Vagina (tissue), 2 donors: ENCODE results near the gene SUN1. TPM values are rescaled to one million over a fixed set of nuclear protein-coding genes. Genes with fewer than 3 reads are reported as not detected.
"Not testable (repeated sequence)": the region's sequence is repeated elsewhere in the genome, so short reads cannot be mapped to it uniquely, and the experiment has no call there.

Experiments used
- DNase-seq, 2 donors: peaks; one replicate each; pipeline ENCODE4 v3.0.0-alpha.2; 2017; ENCODE audit errors: extremely low spot score in 2 of 2
- H3K27ac ChIP-seq: fragments of 200-600 bp; sonication (generic); one replicate; pipeline ENCODE4 v1.5.1; 2019
- H3K27me3 ChIP-seq: fragments of 200-600 bp; sonication (generic); one replicate; pipeline ENCODE4 v1.5.1; 2019
- H3K36me3 ChIP-seq, 2 donors: fragments of 200-600 bp; sonication (generic); one replicate each; pipeline ENCODE4 v1.5.1; 2017 to 2019
- H3K4me1 ChIP-seq: fragments of 200-600 bp; sonication (generic); one replicate; pipeline ENCODE4 v1.5.1; 2019
- H3K4me3 ChIP-seq, 2 donors: fragments of 200-600 bp; sonication (generic); 1 replicate in 1 of 2; 2 replicates in 1 of 2; pipeline ENCODE4 v1.5.1; 2016 to 2019
- H3K9me3 ChIP-seq: fragments of 200-600 bp; sonication (generic); one replicate; pipeline ENCODE4 v1.5.1; 2019
- POLR2A ChIP-seq, 2 donors: fragments of 450-650 bp; IDR thresholded peaks; one replicate each; pipeline ENCODE4 v1.6.1; 2017; ENCODE audit warnings: antibody characterized with exemption in 2 of 2, mild to moderate bottlenecking in 2 of 2, moderate library complexity in 2 of 2
- POLR2AphosphoS5 ChIP-seq, 2 donors: sonication (generic); formaldehyde crosslinking; IDR thresholded peaks; one replicate each; pipeline ENCODE4 v1.9.0; 2017; ENCODE audit warnings: antibody characterized with exemption in 2 of 2, mild to moderate bottlenecking in 2 of 2, low read depth in 1 of 2; ENCODE audit not compliant: insufficient read depth in 1 of 2
- intact Hi-C: fragments of 100-400 bp; cut with DNase I; formaldehyde crosslinking; loops from one replicate; pipeline ENCODE4 v1.15.1; 2023
- total RNA-seq: library from RNA; depleted of rRNA; stranded (reverse); fragments of >200 nt; gene quantifications from one replicate; pipeline ENCODE4 v1.2.3, GENCODE V29; 2016
- TF ChIP-seq, protein P1 (sequence below), 3 experiments: fragments of 450-650 bp in 2 of 3; fragments of 200-600 bp in 1 of 3; sonication (generic) in 1 of 3; IDR thresholded peaks; one replicate each; pipeline ENCODE4 v1.5.1; 2017 to 2019; ENCODE audit warnings: antibody characterized with exemption in 3 of 3, mild to moderate bottlenecking in 2 of 3, moderate library complexity in 2 of 3

The SUN1 gene
- total RNA-seq, 1 donor from 2014 or later: 170 TPM

DNA sequence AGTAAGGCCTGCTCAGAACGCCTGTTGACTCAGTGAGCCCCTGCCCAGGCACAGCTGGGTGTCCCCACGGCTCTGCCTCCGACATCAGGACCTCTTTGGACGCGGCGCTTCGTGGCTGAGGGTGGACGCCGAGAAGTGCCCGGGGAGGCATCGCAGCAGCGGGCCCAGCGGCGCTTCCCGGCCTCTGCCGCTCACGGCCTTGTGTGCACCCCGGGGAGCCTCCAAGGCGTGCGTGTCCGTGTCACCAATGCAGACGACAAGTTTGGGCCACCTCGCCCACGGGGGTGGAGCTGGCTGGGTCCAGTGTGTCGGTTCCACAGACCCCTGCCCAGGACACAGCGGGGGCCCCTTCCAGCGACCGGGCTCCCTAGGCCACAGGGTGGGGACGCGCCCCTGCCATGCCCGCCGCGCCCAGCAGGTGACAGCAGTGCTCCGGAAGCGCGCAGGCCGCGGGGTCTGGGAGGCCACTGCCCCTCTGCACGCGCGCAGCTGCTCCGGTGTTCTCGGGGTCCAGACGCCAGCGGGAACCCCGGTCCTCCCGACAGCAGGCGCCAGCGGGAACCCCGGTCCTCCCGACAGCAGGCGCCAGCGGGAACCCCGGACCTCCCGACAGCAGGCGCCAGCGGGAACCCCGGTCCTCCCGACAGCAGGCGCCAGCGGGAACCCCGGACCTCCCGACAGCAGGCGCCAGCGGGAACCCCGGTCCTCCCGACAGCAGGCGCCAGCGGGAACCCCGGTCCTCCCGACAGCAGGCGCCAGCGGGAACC lies 76.5 kb downstream of the SUN1 start:
- DNase-seq, H3K27ac ChIP-seq, H3K27me3 ChIP-seq, intact Hi-C loops, H3K9me3 ChIP-seq, H3K36me3 ChIP-seq: not testable (repeated sequence)
- peak overlapping the region; percentile 24 to 29 for H3K4me3 ChIP-seq
- TF ChIP-seq, protein P1, sequence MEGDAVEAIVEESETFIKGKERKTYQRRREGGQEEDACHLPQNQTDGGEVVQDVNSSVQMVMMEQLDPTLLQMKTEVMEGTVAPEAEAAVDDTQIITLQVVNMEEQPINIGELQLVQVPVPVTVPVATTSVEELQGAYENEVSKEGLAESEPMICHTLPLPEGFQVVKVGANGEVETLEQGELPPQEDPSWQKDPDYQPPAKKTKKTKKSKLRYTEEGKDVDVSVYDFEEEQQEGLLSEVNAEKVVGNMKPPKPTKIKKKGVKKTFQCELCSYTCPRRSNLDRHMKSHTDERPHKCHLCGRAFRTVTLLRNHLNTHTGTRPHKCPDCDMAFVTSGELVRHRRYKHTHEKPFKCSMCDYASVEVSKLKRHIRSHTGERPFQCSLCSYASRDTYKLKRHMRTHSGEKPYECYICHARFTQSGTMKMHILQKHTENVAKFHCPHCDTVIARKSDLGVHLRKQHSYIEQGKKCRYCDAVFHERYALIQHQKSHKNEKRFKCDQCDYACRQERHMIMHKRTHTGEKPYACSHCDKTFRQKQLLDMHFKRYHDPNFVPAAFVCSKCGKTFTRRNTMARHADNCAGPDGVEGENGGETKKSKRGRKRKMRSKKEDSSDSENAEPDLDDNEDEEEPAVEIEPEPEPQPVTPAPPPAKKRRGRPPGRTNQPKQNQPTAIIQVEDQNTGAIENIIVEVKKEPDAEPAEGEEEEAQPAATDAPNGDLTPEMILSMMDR (IDR thresholded peaks at IDR 0.05): peak; percentile 30 to 69 (median 69)
- peaks cover 15% of the 10 kb centered on the region for H3K4me1 ChIP-seq

DNA sequence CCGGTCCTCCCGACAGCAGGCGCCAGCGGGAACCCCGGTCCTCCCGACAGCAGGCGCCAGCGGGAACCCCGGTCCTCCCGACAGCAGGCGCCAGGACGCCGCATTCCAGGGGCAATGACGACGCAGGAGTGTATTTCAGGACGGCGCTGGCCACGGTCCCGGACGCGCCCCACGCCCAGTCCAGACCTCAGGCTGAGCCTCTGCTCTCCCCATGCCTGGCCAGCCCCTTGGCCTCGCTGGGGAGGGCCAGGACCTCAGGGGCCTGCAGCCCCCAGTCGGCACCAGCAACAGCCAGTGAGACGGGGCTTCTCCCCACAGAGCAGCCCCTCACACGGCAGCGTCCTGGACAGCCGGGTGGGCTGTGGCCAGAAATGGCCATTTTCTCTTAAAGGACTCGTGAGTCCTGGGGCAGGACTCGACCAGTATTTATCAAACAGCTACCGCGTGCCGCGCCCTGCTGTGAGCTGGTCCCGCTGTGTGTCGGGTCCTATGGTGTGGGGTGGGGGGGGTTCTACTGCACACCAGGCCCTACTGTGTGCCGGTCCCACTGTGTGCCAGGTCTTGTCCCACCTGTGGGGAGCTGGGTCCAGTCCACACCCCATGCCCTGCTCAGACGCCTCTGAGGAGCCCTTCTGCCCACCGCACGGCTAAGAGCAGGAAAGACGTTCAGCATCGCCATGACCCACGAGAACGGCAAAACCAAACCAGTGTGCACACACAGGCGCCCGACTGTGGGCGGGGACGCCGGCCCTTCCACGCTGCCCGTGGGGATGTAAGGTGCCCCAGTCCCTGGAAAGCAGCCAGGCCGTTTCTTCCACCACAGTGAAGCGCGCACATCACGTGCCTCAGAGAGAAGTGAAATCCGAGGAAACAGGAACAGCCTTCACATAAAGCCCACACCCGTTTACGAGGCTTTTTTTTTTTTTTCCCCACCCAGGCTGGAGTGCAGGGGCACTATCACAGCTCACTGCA lies 77.4 kb downstream of the SUN1 start:
- H3K4me3 ChIP-seq: peak overlapping the region in 1 of 2 donors; percentile 24
- intact Hi-C loops: no loop called here
- DNase-seq: no peak
- no peak overlapping the region for H3K27ac ChIP-seq
- TF ChIP-seq, protein P1 (IDR thresholded peaks at IDR 0.05): no peak
- TF ChIP-seq POLR2A (IDR thresholded peaks at IDR 0.05) (no peak), POLR2AphosphoS5 (IDR thresholded peaks at IDR 0.05; ENCODE audit: insufficient read depth in 1 of 2, low read depth in 1 of 2) (no peak)
- no peaks in the 10 kb centered on the region for H3K9me3 ChIP-seq
- no peaks in the 10 kb centered on the region for H3K36me3 ChIP-seq
- no peaks in the 10 kb centered on the region for H3K27me3 ChIP-seq
- H3K4me1 ChIP-seq: peaks cover 17% of the 10 kb centered on the region

DNA sequence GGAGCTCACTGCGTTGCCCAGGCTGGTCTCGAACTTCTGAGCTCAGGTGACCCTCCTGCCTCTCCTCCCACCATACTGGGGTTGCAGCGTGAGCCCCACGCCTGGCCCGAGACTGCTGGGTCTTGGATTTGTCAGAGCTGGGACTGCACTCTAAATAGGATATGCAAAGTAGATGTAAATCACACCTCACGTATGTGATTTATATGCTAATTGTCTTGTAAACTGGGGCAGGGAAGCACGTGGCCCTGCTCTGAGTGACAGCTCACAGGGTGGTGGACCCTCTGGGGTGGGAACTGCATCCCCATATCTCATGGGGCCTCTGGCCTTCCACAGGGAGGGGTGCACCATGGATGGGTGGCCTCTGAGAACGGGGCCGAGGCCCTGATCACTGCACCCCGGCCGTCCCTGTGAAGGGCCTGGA lies 78.2 kb downstream of the SUN1 start:
- H3K9me3 ChIP-seq: no peaks in the 10 kb centered on the region
- H3K27me3 ChIP-seq: no peaks in the 10 kb centered on the region
- DNase-seq: no peak
- TF ChIP-seq, protein P1 (IDR thresholded peaks at IDR 0.05): no peak
- TF ChIP-seq POLR2A (IDR thresholded peaks at IDR 0.05): no peak
- TF ChIP-seq POLR2AphosphoS5 (IDR thresholded peaks at IDR 0.05; ENCODE audit: insufficient read depth in 1 of 2, low read depth in 1 of 2): no peak
- intact Hi-C loops: no loop called here
- no peaks in the 10 kb centered on the region for H3K36me3 ChIP-seq
- no peak overlapping the region for H3K4me3 ChIP-seq
- H3K4me1 ChIP-seq: peaks cover 15% of the 10 kb centered on the region
- H3K27ac ChIP-seq: no peak overlapping the region

DNA sequence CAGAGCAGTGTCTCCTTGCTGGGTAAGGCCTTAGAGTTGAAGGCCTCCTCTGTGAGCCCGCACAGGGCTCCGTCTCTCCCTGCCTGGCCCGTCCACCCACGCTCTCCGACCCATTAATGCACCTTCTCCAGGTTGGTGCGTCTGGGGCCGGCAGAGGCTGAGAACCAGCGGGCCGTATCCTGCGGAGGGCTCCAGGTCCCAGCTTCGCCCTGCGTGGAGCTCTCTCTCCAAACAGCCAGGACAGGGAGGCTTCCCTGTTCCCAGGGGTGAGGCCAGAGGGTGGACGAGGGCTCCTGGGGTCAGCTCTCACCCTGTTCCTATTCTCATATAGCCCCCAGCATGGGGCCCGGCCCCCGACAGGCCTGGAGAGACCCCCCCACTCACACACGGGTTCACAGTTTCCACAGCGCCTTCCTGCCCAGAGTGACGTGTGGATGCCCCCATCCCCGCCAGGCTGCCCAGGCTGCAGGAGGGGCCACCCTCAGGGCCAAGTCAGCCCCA lies 78.7 kb downstream of the SUN1 start:
- H3K27me3 ChIP-seq: no peaks in the 10 kb centered on the region
- H3K9me3 ChIP-seq: no peaks in the 10 kb centered on the region
- intact Hi-C loops: no loop called here
- H3K36me3 ChIP-seq: no peaks in the 10 kb centered on the region
- no peak overlapping the region for H3K27ac ChIP-seq
- TF ChIP-seq POLR2AphosphoS5 (IDR thresholded peaks at IDR 0.05; ENCODE audit: insufficient read depth in 1 of 2, low read depth in 1 of 2) (no peak), POLR2A (IDR thresholded peaks at IDR 0.05) (no peak)
- TF ChIP-seq, protein P1 (IDR thresholded peaks at IDR 0.05): no peak
- no peak for DNase-seq
- no peak overlapping the region for H3K4me3 ChIP-seq
- peaks cover 17% of the 10 kb centered on the region for H3K4me1 ChIP-seq
